Stimulated activated naive B cell treated with anti-CD40 and anti-IgM and Interleukin-4, amounts not matched to agents 10 μg/mL and 1 μg/mL and 100 μg/mL, for 72 hours (primary cell): ENCODE data around the gene DOK5.
"Not testable (repeated sequence)": the region's sequence is repeated elsewhere in the genome, so short reads cannot be mapped to it uniquely, and the experiment has no call there.

Source experiments
- ATAC-seq, 2 donors: fragments of 150-1000 bp; cut with Tn5 transposase; replicated peaks; 2 replicates each; pipeline ENCODE4 v1.10.0; 2021; ENCODE audit warnings: moderate library complexity in 1 of 2
- DNase-seq: peaks from one replicate; pipeline ENCODE4 v3.0.0; 2021
- H3K27ac Mint-ChIP-seq: one replicate; pipeline ENCODE4 v1.8.0; 2022; ENCODE audit warnings: mild to moderate bottlenecking, mixed read lengths
- H3K27me3 Mint-ChIP-seq, 2 donors: one replicate each; pipeline ENCODE4 v1.8.0; 2022; ENCODE audit warnings: mixed read lengths in 2 of 2
- H3K36me3 Mint-ChIP-seq, 2 donors: one replicate each; pipeline ENCODE4 v1.8.0; 2022; ENCODE audit warnings: mixed read lengths in 2 of 2, mild to moderate bottlenecking in 1 of 2
- H3K4me1 Mint-ChIP-seq, 2 donors: one replicate each; pipeline ENCODE4 v1.8.0; 2022; ENCODE audit warnings: mixed read lengths in 2 of 2, mild to moderate bottlenecking in 1 of 2
- H3K4me3 Mint-ChIP-seq, 2 donors: one replicate each; pipeline ENCODE4 v1.8.0; 2022; ENCODE audit warnings: mild to moderate bottlenecking in 2 of 2, mixed read lengths in 2 of 2, moderate library complexity in 1 of 2
- H3K9me3 Mint-ChIP-seq, 2 donors: one replicate each; pipeline ENCODE4 v1.8.0; 2022; ENCODE audit warnings: mixed read lengths in 2 of 2, mild to moderate bottlenecking in 1 of 2

Gene DOK5

DNA sequence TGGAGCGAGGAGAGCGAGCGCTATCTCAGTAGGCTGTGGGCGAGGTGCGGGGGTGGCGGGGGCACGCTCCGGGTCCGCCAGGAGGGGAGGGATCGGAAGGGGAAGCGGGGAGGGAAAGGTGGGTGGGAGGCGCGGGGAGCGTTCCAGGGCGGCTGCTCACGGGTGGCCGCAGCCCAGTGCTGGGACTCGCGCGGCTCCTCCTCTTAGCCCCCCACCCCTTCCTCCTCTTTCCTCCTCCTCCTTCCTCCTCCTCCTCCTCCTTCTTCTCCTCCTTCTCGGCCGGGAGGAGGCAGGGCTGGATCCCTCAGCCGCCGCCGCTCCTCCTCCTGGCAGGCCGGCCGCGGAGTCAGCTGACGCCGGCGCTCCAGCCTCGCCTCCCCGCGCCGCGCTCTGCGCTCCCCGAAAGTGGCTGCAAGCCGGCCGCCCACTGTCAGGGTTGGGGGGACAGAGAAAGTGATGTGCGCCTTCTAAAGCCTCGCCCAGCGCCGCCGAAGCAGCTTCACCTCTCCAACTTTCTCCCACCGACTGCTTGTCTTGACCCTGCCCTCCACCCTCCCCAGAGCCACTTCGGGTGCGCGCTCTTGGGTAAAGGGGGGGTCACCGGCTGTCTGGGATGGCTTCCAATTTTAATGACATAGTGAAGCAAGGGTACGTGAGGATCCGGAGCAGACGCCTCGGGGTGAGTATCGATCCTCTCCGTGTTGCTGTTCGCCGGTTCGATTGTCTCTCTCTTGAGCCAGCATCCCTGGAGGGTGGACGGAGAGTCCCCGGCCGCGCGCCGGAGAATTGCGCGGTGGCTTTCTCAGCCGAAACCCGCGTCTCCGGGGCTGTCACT lies at the start of gene DOK5:
Gene DOK5 (plus strand): TSS at position 260 of the 835 bp plus-strand sequence. CDS start 354 bp downstream, at position 614.
- Mint-ChIP-seq H3K4me3 (no peak within 1 kb of the TSS), H3K27me3 (peaks cover 47 to 59% of the 10 kb centered on the region in 2 donors), H3K9me3 (peaks cover 2 to 4% of the 10 kb centered on the region in 2 donors), H3K27ac (no peak within 1 kb of the TSS), H3K4me1 (peaks cover 0 to 9% of the 10 kb centered on the region in 2 donors), H3K36me3 (no peaks in the 10 kb centered on the region)
- DNase-seq (no peak), ATAC-seq (no peak)

DNA sequence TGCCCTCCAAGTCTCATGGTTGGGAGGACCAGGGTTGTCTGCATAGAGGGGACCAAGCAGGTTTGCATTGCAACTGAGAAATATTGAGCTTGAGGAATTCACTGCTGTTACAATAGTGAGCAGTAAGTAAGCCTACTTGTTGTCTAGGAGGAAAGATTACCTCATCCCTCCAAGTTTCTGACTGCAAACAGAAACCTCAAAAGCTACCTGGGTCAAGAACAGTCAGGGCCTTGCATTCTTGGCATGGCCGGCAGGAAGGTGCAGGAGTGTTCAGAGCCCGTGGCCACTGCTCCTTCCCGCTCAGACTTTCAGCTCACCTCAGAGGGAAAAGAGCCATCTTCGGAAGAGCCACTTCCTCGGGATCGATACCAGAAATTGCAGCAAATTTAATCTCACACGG lies 46.0 kb upstream of the DOK5 start:
- Mint-ChIP-seq H3K36me3 (no peaks in the 10 kb centered on the region), H3K9me3 (peaks cover 7 to 12% of the 10 kb centered on the region in 2 donors), H3K27ac (no peak overlapping the region), H3K27me3 (peaks cover 0 to 5% of the 10 kb centered on the region in 2 donors), H3K4me3 (no peak overlapping the region), H3K4me1 (no peaks in the 10 kb centered on the region)
- no peak for ATAC-seq
- no peak for DNase-seq

DNA sequence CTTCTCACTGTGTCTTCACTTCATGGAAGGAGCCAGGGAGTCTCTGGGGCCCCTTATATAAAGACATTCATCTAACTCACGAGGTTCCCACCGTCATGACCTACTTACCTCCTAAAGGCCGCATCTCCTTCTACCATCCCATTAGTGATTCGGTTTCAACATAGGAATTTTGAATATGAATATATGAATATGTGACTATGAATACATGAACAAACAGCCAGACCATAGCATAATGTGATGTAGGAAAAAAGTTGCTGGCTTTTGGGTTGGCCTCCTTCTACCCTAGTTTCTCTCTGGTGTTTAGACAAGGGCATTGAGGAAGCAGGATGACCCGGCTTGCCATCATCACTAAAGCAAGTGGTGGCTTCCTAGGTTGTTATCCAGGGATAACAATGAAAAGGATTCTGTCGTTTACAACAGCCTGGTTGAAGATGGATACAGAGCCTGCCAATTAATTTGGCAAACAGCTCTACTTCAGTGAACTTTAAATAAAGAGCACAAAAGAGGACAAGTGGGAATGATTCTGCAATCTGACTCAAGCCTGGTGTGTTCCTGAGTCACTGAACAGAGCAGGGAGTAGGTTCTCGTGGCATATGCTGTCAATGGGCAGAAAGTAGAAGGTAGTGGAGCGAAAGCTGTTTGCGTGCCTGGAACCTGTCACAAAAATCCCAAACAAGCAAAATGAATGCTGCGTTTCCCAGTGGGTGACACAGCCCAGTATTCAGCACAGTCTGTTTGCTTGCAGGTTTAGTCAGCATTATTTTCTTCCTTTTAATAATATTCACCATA lies 44.0 kb upstream of the DOK5 start:
- Mint-ChIP-seq H3K36me3 (no peaks in the 10 kb centered on the region), H3K9me3 (peaks cover 0 to 4% of the 10 kb centered on the region in 2 donors), H3K4me3 (no peak overlapping the region), H3K27ac (no peak overlapping the region), H3K27me3 (peaks cover 0 to 5% of the 10 kb centered on the region in 2 donors), H3K4me1 (no peaks in the 10 kb centered on the region)
- no peak for ATAC-seq
- DNase-seq = no peak

DNA sequence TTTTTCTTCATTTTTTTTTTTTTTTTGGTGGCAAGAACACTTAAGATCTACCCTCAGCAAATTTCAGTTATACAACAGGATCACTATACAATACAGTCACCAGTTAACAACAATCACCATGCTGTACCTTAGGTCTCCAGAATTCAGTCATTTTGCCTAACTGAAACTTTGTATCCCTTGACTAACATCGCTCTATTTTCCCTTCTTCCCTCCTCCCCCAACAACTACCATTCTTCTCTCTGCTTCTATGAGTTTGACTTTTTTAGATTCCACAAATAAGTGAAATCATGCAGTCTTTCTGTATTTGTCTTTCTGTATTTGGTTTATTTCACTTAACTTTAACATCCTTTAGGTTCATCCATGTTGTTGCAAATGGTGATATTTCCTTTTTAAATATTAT lies 42.4 kb upstream of the DOK5 start:
- no peak overlapping the region for H3K27ac Mint-ChIP-seq
- peaks cover 0 to 5% of the 10 kb centered on the region in 2 donors for H3K27me3 Mint-ChIP-seq
- no peaks in the 10 kb centered on the region for H3K36me3 Mint-ChIP-seq
- ATAC-seq = no peak
- H3K4me3 Mint-ChIP-seq = no peak overlapping the region
- peaks cover 0 to 4% of the 10 kb centered on the region in 2 donors for H3K9me3 Mint-ChIP-seq
- DNase-seq = no peak
- H3K4me1 Mint-ChIP-seq = no peaks in the 10 kb centered on the region

DNA sequence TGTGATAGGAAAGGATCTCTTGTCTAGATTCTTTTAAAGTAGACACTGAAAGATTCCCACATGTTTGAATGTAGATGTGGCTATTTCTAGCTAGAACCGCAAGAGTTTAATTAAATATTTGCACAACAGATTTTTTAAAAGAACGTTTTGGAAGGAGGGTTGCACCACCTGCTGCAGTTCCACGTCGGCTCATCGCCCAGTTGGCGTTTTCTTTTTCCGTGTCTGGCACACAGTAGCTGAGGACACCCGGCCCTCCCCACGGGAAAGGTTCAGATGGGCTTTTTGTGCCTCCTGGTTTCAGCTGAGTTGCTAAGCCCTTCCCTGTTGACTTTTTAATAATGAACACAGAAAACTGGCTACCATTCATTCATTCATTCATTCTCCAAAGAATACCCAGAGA lies 41.8 kb upstream of the DOK5 start:
- Mint-ChIP-seq H3K27ac (no peak overlapping the region), H3K9me3 (peaks cover 0 to 3% of the 10 kb centered on the region in 2 donors), H3K36me3 (no peaks in the 10 kb centered on the region), H3K4me1 (no peaks in the 10 kb centered on the region), H3K27me3 (peaks cover 0 to 5% of the 10 kb centered on the region in 2 donors), H3K4me3 (no peak overlapping the region)
- ATAC-seq (no peak), DNase-seq (no peak)

DNA sequence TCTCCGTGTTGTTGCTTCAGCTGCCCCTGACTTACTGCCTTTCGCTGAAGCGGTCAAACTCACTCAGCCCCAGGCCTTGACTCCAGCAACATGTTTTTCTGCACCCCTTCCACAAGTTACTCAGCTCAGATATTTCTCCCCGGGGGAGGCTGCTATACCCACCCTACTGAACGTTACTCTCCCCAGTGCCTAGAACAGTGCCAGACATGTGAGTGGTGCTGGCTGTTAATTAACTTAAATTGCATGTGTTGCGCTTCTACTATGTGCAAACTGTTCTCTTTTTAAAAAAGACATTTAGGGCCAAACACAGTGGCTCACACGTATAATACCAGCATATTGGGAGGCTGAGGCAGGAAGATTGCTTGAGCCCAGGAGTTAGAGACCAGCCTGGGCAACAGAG lies 41.2 kb upstream of the DOK5 start:
- Mint-ChIP-seq H3K36me3 (no peaks in the 10 kb centered on the region), H3K27me3 (peaks cover 0 to 5% of the 10 kb centered on the region in 2 donors)
- no peak for DNase-seq

DNA sequence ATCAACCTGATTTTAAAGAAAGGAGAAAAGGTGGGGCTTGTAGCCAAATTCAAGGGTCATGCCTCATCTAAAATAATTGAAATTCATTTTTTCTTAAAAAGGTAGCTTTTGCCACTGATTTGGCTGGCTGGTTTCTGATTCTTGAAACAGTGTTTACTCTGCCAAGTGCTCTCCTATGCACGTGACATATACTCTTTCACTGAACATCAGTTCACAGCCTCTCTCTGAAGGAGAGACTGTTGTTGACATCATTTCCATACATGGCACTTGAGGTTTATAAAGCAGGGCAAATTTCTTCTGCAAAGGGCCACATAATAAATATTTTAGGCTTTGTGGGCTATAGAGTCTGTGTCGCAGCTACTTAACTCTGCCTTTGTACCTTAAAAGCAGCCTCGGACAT lies 40.4 kb upstream of the DOK5 start:
- Mint-ChIP-seq H3K27ac (no peak overlapping the region), H3K27me3 (peaks cover 4 to 5% of the 10 kb centered on the region in 2 donors), H3K9me3 (peaks cover 0 to 2% of the 10 kb centered on the region in 2 donors), H3K4me1 (no peaks in the 10 kb centered on the region), H3K36me3 (no peaks in the 10 kb centered on the region), H3K4me3 (no peak overlapping the region)
- no peak for DNase-seq
- no peak for ATAC-seq

More for the DNA sequence above, 41.2 kb upstream of the DOK5 start:
- no peak overlapping the region for H3K27ac Mint-ChIP-seq
- no peak overlapping the region for H3K4me3 Mint-ChIP-seq
- no peak for ATAC-seq
- H3K4me1 Mint-ChIP-seq = no peaks in the 10 kb centered on the region
- peaks cover 0 to 2% of the 10 kb centered on the region in 2 donors for H3K9me3 Mint-ChIP-seq

DNA sequence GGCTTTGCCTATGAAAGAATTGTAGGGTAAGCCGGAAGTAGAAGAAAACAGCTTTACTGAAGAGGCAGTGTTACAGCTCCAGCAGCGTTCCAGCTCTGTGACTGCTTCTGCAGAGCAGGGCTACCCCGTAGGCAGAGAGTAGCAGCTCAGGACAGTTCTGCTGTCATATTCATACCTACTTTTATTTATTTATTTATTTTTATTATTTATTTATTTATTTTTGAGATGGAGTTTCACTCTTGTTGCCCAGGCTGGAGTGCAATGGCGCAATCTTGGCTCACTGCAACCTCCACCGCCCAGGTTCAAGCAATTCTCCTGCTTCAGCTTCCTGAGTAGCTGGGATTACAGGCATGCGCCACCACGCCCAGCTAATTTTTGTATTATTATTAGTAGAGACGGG lies 39.0 kb upstream of the DOK5 start:
- not testable (repeated sequence) for ATAC-seq, DNase-seq, H3K36me3 Mint-ChIP-seq, H3K27ac Mint-ChIP-seq, H3K4me1 Mint-ChIP-seq, H3K9me3 Mint-ChIP-seq, H3K4me3 Mint-ChIP-seq, H3K27me3 Mint-ChIP-seq

DNA sequence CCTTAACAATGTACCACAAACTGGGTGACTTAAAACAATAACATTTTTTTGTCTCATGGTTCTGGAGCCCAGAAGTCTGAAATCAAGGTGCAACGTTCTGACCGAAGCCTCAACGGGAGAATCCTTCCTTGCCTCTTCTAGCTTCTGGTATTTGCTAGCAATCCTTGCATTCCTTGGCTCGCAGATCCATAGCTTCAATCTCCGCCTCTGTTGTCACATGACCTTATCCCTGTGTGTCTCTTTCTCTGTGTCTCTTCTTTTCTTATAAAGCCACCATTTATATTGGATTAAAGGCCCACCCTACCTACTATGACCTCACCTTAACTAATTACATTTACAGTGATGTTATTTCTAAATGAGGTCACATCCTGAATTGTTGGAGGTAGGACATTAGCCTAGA lies 37.2 kb upstream of the DOK5 start:
- ATAC-seq (no peak), DNase-seq (no peak)
- Mint-ChIP-seq H3K36me3 (no peaks in the 10 kb centered on the region), H3K4me1 (no peaks in the 10 kb centered on the region), H3K27ac (no peak overlapping the region), H3K4me3 (no peak overlapping the region), H3K27me3 (peaks cover 4 to 5% of the 10 kb centered on the region in 2 donors), H3K9me3 (peaks cover 0 to 2% of the 10 kb centered on the region in 2 donors)

DNA sequence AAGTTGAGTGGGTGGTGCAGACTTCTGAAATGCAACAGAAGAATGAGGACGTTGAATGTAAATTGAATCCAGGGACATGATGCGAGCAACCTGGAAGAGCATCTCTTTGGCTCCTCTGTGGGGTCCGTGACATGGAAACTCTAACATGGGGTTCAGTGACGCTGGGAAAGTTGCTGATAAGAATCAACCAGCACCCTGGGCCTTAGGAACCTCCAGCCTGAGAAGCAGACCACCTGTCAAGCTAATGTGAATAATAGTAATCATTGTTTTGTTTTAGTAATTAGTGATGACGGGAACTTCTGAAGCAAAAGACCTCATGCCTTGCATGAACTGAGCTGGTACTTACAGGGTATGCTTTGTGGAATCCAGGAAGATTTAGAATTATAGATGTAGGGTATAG lies 25.2 kb upstream of the DOK5 start:
- no peaks in the 10 kb centered on the region for H3K36me3 Mint-ChIP-seq
- H3K4me3 Mint-ChIP-seq = no peak overlapping the region
- H3K27ac Mint-ChIP-seq = no peak overlapping the region
- no peaks in the 10 kb centered on the region for H3K4me1 Mint-ChIP-seq
- no peak for ATAC-seq
- H3K9me3 Mint-ChIP-seq = peaks cover 9% of the 10 kb centered on the region in 2 donors
- H3K27me3 Mint-ChIP-seq = peaks cover 0 to 13% of the 10 kb centered on the region in 2 donors
- DNase-seq = no peak

DNA sequence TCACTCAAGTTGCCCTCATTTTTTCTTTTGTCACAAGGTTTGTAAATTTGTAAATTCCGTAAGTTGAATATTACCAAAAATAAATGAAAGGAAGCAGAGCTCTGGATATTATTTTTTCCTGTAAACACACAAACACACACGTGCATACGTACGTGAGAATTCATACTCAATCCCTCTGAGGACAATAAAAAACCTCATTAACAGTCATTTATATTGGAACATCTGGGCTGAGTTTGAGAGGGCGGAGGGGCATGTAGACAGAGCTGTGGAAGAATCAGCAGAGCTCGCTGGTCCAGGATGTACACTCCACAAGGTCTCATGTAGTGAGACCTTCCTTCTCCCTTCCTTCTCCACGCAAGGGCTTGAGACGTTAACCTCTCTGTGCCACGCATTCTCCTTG lies 24.2 kb upstream of the DOK5 start:
- Mint-ChIP-seq H3K27me3 (peaks cover 0 to 13% of the 10 kb centered on the region in 2 donors), H3K4me1 (no peaks in the 10 kb centered on the region), H3K27ac (no peak overlapping the region), H3K9me3 (peaks cover 9% of the 10 kb centered on the region in 2 donors), H3K4me3 (no peak overlapping the region), H3K36me3 (no peaks in the 10 kb centered on the region)
- ATAC-seq (no peak), DNase-seq (no peak)

DNA sequence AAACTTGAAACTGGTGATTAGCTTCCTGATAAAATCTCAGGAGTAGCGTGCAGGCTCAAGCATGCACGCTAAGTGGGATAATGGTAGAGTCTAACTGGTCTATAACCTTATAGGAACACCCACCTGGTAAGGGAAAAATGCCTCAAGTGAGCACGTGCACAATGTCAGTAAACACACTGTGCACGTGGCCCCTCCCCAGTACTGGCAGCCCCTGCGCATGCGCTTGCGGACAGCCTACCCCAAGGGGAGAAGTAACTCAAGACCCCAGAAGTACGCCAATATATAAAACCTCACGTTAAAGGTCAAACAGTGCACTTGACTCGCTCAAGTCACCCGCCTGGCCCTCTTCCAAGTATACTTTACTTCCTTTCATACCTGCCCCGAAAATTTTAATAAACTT lies 23.1 kb upstream of the DOK5 start:
- ATAC-seq (no peak), DNase-seq (no peak)
- peaks cover 9% of the 10 kb centered on the region in 2 donors for H3K9me3 Mint-ChIP-seq
- H3K4me1 Mint-ChIP-seq = no peaks in the 10 kb centered on the region
- no peaks in the 10 kb centered on the region for H3K36me3 Mint-ChIP-seq
- no peak overlapping the region for H3K4me3 Mint-ChIP-seq
- H3K27ac Mint-ChIP-seq = no peak overlapping the region
- peaks cover 6 to 13% of the 10 kb centered on the region in 2 donors for H3K27me3 Mint-ChIP-seq

DNA sequence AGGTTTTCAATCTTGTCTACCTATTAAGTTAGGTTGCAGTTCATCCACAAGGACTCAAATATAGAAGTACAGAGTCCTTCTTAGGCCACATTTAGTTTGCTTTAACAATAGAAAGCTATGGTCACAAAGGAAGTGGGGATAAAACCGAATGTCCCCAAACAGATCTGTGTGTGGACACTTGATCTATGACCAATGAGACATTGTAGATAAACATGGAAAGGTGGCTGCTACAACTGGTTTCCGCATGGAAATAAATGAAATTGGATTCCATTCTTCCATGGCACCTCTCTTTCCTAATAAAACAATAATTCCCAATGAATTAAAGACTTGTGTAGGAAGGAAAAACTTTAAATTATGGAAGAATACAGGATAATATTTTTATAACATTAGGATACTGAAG lies 20.4 kb upstream of the DOK5 start:
- no peak for DNase-seq
- no peaks in the 10 kb centered on the region for H3K36me3 Mint-ChIP-seq
- H3K9me3 Mint-ChIP-seq = peaks cover 4 to 6% of the 10 kb centered on the region in 2 donors
- H3K27ac Mint-ChIP-seq = no peak overlapping the region
- no peak overlapping the region for H3K4me3 Mint-ChIP-seq
- H3K27me3 Mint-ChIP-seq = peaks cover 0 to 6% of the 10 kb centered on the region in 2 donors
- no peak for ATAC-seq
- no peaks in the 10 kb centered on the region for H3K4me1 Mint-ChIP-seq

DNA sequence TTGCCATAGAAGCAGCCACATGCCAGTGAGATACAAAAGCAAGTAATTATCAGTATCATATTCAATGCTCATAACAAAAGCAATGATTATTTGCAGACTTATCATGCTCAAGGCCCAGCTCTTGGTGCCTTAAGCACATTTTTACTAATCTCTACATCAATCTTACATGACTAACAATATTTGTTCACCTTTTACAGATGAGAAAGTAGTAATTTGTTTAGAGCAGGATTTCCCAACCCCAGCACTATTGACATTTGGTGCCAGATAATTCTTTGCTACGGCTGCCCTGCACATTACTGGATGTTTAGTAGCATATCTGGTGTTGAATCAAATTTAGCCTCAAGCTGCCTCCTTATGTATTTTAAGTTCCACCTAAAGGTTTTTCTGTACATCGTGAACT lies 19.0 kb upstream of the DOK5 start:
- Mint-ChIP-seq H3K4me3 (no peak overlapping the region), H3K27me3 (peaks cover 0 to 6% of the 10 kb centered on the region in 2 donors), H3K9me3 (peaks cover 4 to 6% of the 10 kb centered on the region in 2 donors), H3K27ac (no peak overlapping the region), H3K36me3 (no peaks in the 10 kb centered on the region), H3K4me1 (no peaks in the 10 kb centered on the region)
- DNase-seq (no peak), ATAC-seq (no peak)

DNA sequence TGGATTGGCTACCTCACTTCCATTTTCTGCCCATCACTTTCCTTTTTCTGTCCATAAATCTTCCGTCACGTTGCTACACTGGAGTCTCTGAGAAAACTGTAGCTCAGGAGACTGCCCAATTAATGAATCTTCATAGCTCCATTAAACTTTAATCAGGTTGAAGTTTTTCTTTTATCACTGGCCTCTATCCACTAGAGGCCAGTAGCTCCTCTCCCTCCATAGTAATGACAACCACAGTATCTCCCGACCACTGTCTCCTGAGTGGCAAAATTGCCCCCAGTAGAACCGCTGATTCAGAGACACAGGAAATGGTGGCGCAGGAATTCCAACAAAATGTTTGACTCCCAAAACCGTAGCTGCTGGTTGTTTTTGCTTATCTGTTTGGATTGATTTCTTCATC lies 18.4 kb upstream of the DOK5 start:
- DNase-seq (no peak), ATAC-seq (no peak)
- Mint-ChIP-seq H3K36me3 (no peaks in the 10 kb centered on the region), H3K4me3 (no peak overlapping the region), H3K4me1 (no peaks in the 10 kb centered on the region), H3K9me3 (peaks cover 4 to 6% of the 10 kb centered on the region in 2 donors), H3K27ac (no peak overlapping the region), H3K27me3 (peaks cover 0 to 6% of the 10 kb centered on the region in 2 donors)
